Neural cell (in vitro differentiated cells): Measurements from ENCODE around the gene ITGB3BP. TPM values are rescaled to one million over a fixed set of nuclear protein-coding genes. Genes with fewer than 3 reads are reported as not detected.

ENCODE experiments used
- H2AFZ ChIP-seq: fragments of 200-600, 300-800 bp; sonication (generic), shearing (Covaris generic); 2 replicates; pipeline ENCODE4 v1.6.0; 2014; ENCODE audit warnings: low read depth, mild to moderate bottlenecking, antibody characterized with exemption, low read length, moderate library complexity
- H3F3A ChIP-seq: fragments of 200-600 bp; shearing (Covaris generic); 2 replicates; pipeline ENCODE4 v1.6.1; 2016; ENCODE audit warnings: mild to moderate bottlenecking, moderate library complexity, mixed read lengths, antibody characterized with exemption, low read length; ENCODE audit not compliant: insufficient read depth, poor library complexity, severe bottlenecking
- H3K27ac ChIP-seq: fragments of 200-600, 300-800 bp; sonication (generic), shearing (Covaris generic); 2 replicates; pipeline ENCODE4 v1.5.1; 2014; ENCODE audit warnings: mild to moderate bottlenecking, low read length, moderate library complexity
- H3K27me3 ChIP-seq: fragments of 300-800, 200-600 bp; sonication (generic), shearing (Covaris generic); 2 replicates; pipeline ENCODE4 v1.6.0; 2014; ENCODE audit warnings: mild to moderate bottlenecking, low read depth, low read length, moderate library complexity; ENCODE audit not compliant: insufficient read depth
- H3K36me3 ChIP-seq: fragments of 300-800, 200-600 bp; sonication (generic), shearing (Covaris generic); 2 replicates; pipeline ENCODE4 v1.5.1; 2014; ENCODE audit warnings: mild to moderate bottlenecking, antibody characterized with exemption, low read length, moderate library complexity; ENCODE audit not compliant: insufficient read depth
- H3K4me2 ChIP-seq: fragments of 300-800, 200-600 bp; sonication (generic), shearing (Covaris generic); 2 replicates; pipeline ENCODE4 v1.6.0; 2014; ENCODE audit warnings: mild to moderate bottlenecking, low read length
- H3K4me3 ChIP-seq: fragments of 300-800, 200-600 bp; sonication (generic), shearing (Covaris generic); 2 replicates; pipeline ENCODE4 v1.5.1; 2014; ENCODE audit warnings: mild to moderate bottlenecking, low read length, moderate library complexity
- H3K79me2 ChIP-seq: fragments of 200-600 bp; shearing (Covaris generic); replicated peaks from 2 replicates; pipeline ENCODE4 v1.6.0; 2014; ENCODE audit warnings: mild to moderate bottlenecking, low read length, moderate library complexity; ENCODE audit not compliant: insufficient read depth
- H3K9ac ChIP-seq: fragments of 300-800, 200-600 bp; sonication (generic), shearing (Covaris generic); 2 replicates; pipeline ENCODE4 v1.6.1; 2016; ENCODE audit warnings: mild to moderate bottlenecking, low read length, mixed read lengths
- H3K9me2 ChIP-seq: fragments of 200-600 bp; shearing (Covaris generic); 2 replicates; pipeline ENCODE4 v1.6.1; 2016; ENCODE audit warnings: mild to moderate bottlenecking, low read length, mixed read lengths; ENCODE audit not compliant: insufficient read depth
- H3K9me3 ChIP-seq: fragments of 200-600, 300-800 bp; sonication (generic), shearing (Covaris generic); 2 replicates; pipeline ENCODE4 v1.6.1; 2016; ENCODE audit warnings: mild to moderate bottlenecking, mixed run types, low read length, moderate library complexity, mixed read lengths
- H4K20me1 ChIP-seq: fragments of 200-600 bp; shearing (Covaris generic); 2 replicates; pipeline ENCODE4 v1.6.1; 2016; ENCODE audit warnings: mild to moderate bottlenecking, mixed run types; ENCODE audit not compliant: insufficient read depth
- EP300 ChIP-seq: fragments of 450-650 bp; conservative IDR thresholded peaks from 2 replicates; pipeline ENCODE4 v1.6.1; 2014; ENCODE audit warnings: antibody characterized with exemption, mild to moderate bottlenecking, moderate library complexity; ENCODE audit not compliant: poor library complexity, severe bottlenecking
- EZH2 ChIP-seq: fragments of 200-600, 300-800 bp; shearing (Covaris generic), sonication (generic); IDR thresholded peaks from 2 replicates; pipeline ENCODE4 v1.6.1; 2014; ENCODE audit warnings: antibody characterized with exemption, low read length, borderline replicate concordance, mild to moderate bottlenecking; ENCODE audit not compliant: insufficient read depth, poor library complexity, severe bottlenecking
- MXI1 ChIP-seq: fragments of 450-650 bp; conservative IDR thresholded peaks from 2 replicates; pipeline ENCODE4 v1.6.1; 2014; ENCODE audit warnings: antibody characterized with exemption, mild to moderate bottlenecking; ENCODE audit not compliant: poor library complexity, severe bottlenecking
- POLR2AphosphoS5 ChIP-seq: IDR thresholded peaks from 2 replicates; pipeline ENCODE4 v1.6.1; 2012
- RAD21 ChIP-seq: fragments of 450-650 bp; conservative IDR thresholded peaks from 2 replicates; pipeline ENCODE4 v1.6.1; 2014; ENCODE audit warnings: antibody characterized with exemption, mild to moderate bottlenecking, moderate library complexity
- REST ChIP-seq: IDR thresholded peaks from 2 replicates; pipeline ENCODE4 v1.6.1; 2012; ENCODE audit warnings: borderline replicate concordance
- SMC3 ChIP-seq: fragments of 450-650 bp; conservative IDR thresholded peaks from 2 replicates; pipeline ENCODE4 v1.6.1; 2014; ENCODE audit warnings: antibody characterized with exemption, mild to moderate bottlenecking, moderate library complexity; ENCODE audit not compliant: poor library complexity
- TAF1 ChIP-seq: IDR thresholded peaks from 2 replicates; pipeline ENCODE4 v1.6.1; 2012; ENCODE audit warnings: low read depth
- polyA plus RNA-seq: library from polyadenylated mRNA; depleted of rRNA; stranded (reverse); fragments of >200 nt; gene quantifications from 2 replicates; pipeline ENCODE4 v1.2.3, GENCODE V29; 2014
- TF ChIP-seq, protein P1 (sequence below): fragments of 450-650 bp; IDR thresholded peaks from 2 replicates; pipeline ENCODE4 v1.5.1; 2014; ENCODE audit warnings: antibody characterized with exemption, mild to moderate bottlenecking, moderate library complexity; ENCODE audit not compliant: poor library complexity, severe bottlenecking

The ITGB3BP gene
- polyA plus RNA-seq, 1 donor from 2014 or later = 29.0 TPM

GRCh38 chr1:63547621-63548294 lies 24.7 kb upstream of the ITGB3BP start:
- Histone ChIP-seq H3K4me2 (no peak overlapping the region), H3K9ac (no peak overlapping the region), H3K27me3 (no peaks in the 10 kb centered on the region), H3K27ac (no peak overlapping the region), H3K36me3 (peaks cover 16% of the 10 kb centered on the region), H3F3A (no peaks in the 10 kb centered on the region), H3K79me2 (no peaks in the 10 kb centered on the region), H2AFZ (no peak overlapping the region), H3K9me2 (no peaks in the 10 kb centered on the region), H3K4me3 (no peak overlapping the region), H4K20me1 (no peaks in the 10 kb centered on the region), H3K9me3 (no peaks in the 10 kb centered on the region)
- TF ChIP-seq MXI1 (no peak), EP300 (no peak), REST (no peak), TAF1 (no peak), RAD21 (no peak), POLR2AphosphoS5 (no peak), EZH2 (no peak), SMC3 (no peak)
- TF ChIP-seq, protein P1, sequence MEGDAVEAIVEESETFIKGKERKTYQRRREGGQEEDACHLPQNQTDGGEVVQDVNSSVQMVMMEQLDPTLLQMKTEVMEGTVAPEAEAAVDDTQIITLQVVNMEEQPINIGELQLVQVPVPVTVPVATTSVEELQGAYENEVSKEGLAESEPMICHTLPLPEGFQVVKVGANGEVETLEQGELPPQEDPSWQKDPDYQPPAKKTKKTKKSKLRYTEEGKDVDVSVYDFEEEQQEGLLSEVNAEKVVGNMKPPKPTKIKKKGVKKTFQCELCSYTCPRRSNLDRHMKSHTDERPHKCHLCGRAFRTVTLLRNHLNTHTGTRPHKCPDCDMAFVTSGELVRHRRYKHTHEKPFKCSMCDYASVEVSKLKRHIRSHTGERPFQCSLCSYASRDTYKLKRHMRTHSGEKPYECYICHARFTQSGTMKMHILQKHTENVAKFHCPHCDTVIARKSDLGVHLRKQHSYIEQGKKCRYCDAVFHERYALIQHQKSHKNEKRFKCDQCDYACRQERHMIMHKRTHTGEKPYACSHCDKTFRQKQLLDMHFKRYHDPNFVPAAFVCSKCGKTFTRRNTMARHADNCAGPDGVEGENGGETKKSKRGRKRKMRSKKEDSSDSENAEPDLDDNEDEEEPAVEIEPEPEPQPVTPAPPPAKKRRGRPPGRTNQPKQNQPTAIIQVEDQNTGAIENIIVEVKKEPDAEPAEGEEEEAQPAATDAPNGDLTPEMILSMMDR = no peak

- no peaks in the 10 kb centered on the region for H3K9me2 ChIP-seq
- H2AFZ ChIP-seq = no peak overlapping the region
- no peaks in the 10 kb centered on the region for H4K20me1 ChIP-seq
- no peak for TF ChIP-seq MXI1
- H3K9ac ChIP-seq = no peak overlapping the region
- H3K4me2 ChIP-seq = no peak overlapping the region
- no peak overlapping the region for H3K27ac ChIP-seq
- no peaks in the 10 kb centered on the region for H3F3A ChIP-seq
- H3K79me2 ChIP-seq = no peaks in the 10 kb centered on the region
- H3K9me3 ChIP-seq = no peaks in the 10 kb centered on the region
- no peak overlapping the region for H3K4me3 ChIP-seq
- peaks cover 22% of the 10 kb centered on the region for H3K36me3 ChIP-seq
- no peaks in the 10 kb centered on the region for H3K27me3 ChIP-seq
These were observed 22.8 kb upstream of the ITGB3BP start for GRCh38 chr1:63545780-63546179.
